HepG2 (cell line): ENCODE results near the gene PDZD11. TPM values are rescaled to one million over a fixed set of nuclear protein-coding genes. Genes with fewer than 3 reads are reported as not detected.
A peak's percentile ranks its signal among the peaks of the same experiment; 100 is the strongest.

ENCODE experiments used
- ARNTL ChIP-seq: sonication (generic); formaldehyde crosslinking; IDR thresholded peaks from 2 replicates; pipeline ENCODE4 v1.4.0; 2020; ENCODE audit warnings: mild to moderate bottlenecking, missing genetic modification reagents
- ASH2L ChIP-seq: fragments of 300-600, 200-600 bp; sonication (generic); IDR thresholded peaks from 2 replicates; pipeline ENCODE4 v1.7.0; 2017; ENCODE audit warnings: low read depth, mild to moderate bottlenecking, moderate library complexity, mixed read lengths, low read length; ENCODE audit not compliant: insufficient read length
- KLF6 ChIP-seq: IDR thresholded peaks from 2 replicates; pipeline ENCODE4 v1.8.0; 2016; ENCODE audit warnings: missing biosample characterization, missing genetic modification reagents
- KMT2B ChIP-seq: IDR thresholded peaks from 2 replicates; pipeline ENCODE4 v1.6.1; 2016; ENCODE audit warnings: missing genetic modification reagents, missing compliant biosample characterization
- MAFG ChIP-seq: sonication (generic); formaldehyde crosslinking; IDR thresholded peaks from 2 replicates; pipeline ENCODE4 v1.5.1; 2020; ENCODE audit warnings: mild to moderate bottlenecking, missing genetic modification reagents
- NFKB2 ChIP-seq: sonication (generic); formaldehyde crosslinking; IDR thresholded peaks from 2 replicates; pipeline ENCODE4 v1.4.0; 2020; ENCODE audit warnings: missing genetic modification reagents, borderline replicate concordance
- TAF1 ChIP-seq: sonication (generic); formaldehyde crosslinking; IDR thresholded peaks from 2 replicates; pipeline ENCODE4 v1.4.0; 2020; ENCODE audit warnings: missing genetic modification reagents
- ZBTB25 ChIP-seq: IDR thresholded peaks from 2 replicates; pipeline ENCODE4 v1.6.1; 2018; ENCODE audit warnings: missing genetic modification reagents
- ZNF101 ChIP-seq: sonication (generic); formaldehyde crosslinking; IDR thresholded peaks from 2 replicates; pipeline ENCODE4 v1.4.0; 2020; ENCODE audit warnings: mild to moderate bottlenecking, low read depth, missing genetic modification reagents, borderline replicate concordance
- ZNF251 ChIP-seq: sonication (generic); formaldehyde crosslinking; IDR thresholded peaks from 2 replicates; pipeline ENCODE4 v1.9.0; 2021; ENCODE audit warnings: mild to moderate bottlenecking, missing genetic modification reagents
- ZNF333 ChIP-seq: sonication (generic); formaldehyde crosslinking; IDR thresholded peaks from 2 replicates; pipeline ENCODE4 v1.4.0; 2020; ENCODE audit warnings: mild to moderate bottlenecking, missing genetic modification reagents, borderline replicate concordance
- ZNF34 ChIP-seq: sonication (generic); formaldehyde crosslinking; IDR thresholded peaks from 2 replicates; pipeline ENCODE4 v1.4.0; 2020; ENCODE audit warnings: mild to moderate bottlenecking, missing genetic modification reagents, borderline replicate concordance
- ZNF354B ChIP-seq: sonication (generic); formaldehyde crosslinking; IDR thresholded peaks from 2 replicates; pipeline ENCODE4 v1.8.0; 2022; ENCODE audit warnings: mild to moderate bottlenecking, missing genetic modification reagents
- ZNF713 ChIP-seq: sonication (generic); formaldehyde crosslinking; IDR thresholded peaks from 2 replicates; pipeline ENCODE4 v1.4.0; 2020; ENCODE audit warnings: mild to moderate bottlenecking, missing genetic modification reagents
- polyA plus RNA-seq, 8 experiments: library from polyadenylated mRNA; depleted of rRNA in 3 of 8; stranded (reverse) in 7 of 8; unstranded in 1 of 8; fragments of >200 nt; fragmentation: Illumina TruSeq in 4 of 8; extraction: Trizol in 4 of 8; gene quantifications; 2 replicates each; pipeline versions ENCODE4 v1.2.1 to v1.2.3, GENCODE V29; 2011 to 2016; ENCODE audit warnings: low read depth in 4 of 8, missing spikeins in 1 of 8, mixed read lengths in 1 of 8; ENCODE audit not compliant: insufficient read depth in 1 of 8
- total RNA-seq, 5 experiments: library from RNA; depleted of rRNA; stranded (reverse); fragments of >200 nt; fragmentation: Illumina TruSeq; extraction: Trizol; gene quantifications; 2 replicates each; pipeline ENCODE4 v1.2.3, GENCODE V29; 2016; ENCODE audit warnings: low read depth in 1 of 5
- TF ChIP-seq, protein P1 (sequence below): sonication (generic); formaldehyde crosslinking; IDR thresholded peaks from 2 replicates; pipeline ENCODE4 v1.4.0; 2020; ENCODE audit warnings: missing genetic modification reagents
- TF ChIP-seq, protein P2 (sequence below): IDR thresholded peaks from 2 replicates; pipeline ENCODE4 v1.4.0; 2020; ENCODE audit warnings: mild to moderate bottlenecking, missing genetic modification reagents
- TF ChIP-seq, protein P3 (sequence below): IDR thresholded peaks from 2 replicates; pipeline ENCODE4 v1.6.1; 2016; ENCODE audit warnings: low read depth, missing genetic modification reagents, missing compliant biosample characterization

PDZD11 gene
- total and polyA plus RNA-seq, 2 of the 13 experiments (the other 11 are each of a cell fraction or from before 2014, with no cell fraction given) = 29.1 to 47.0 TPM

DNA sequence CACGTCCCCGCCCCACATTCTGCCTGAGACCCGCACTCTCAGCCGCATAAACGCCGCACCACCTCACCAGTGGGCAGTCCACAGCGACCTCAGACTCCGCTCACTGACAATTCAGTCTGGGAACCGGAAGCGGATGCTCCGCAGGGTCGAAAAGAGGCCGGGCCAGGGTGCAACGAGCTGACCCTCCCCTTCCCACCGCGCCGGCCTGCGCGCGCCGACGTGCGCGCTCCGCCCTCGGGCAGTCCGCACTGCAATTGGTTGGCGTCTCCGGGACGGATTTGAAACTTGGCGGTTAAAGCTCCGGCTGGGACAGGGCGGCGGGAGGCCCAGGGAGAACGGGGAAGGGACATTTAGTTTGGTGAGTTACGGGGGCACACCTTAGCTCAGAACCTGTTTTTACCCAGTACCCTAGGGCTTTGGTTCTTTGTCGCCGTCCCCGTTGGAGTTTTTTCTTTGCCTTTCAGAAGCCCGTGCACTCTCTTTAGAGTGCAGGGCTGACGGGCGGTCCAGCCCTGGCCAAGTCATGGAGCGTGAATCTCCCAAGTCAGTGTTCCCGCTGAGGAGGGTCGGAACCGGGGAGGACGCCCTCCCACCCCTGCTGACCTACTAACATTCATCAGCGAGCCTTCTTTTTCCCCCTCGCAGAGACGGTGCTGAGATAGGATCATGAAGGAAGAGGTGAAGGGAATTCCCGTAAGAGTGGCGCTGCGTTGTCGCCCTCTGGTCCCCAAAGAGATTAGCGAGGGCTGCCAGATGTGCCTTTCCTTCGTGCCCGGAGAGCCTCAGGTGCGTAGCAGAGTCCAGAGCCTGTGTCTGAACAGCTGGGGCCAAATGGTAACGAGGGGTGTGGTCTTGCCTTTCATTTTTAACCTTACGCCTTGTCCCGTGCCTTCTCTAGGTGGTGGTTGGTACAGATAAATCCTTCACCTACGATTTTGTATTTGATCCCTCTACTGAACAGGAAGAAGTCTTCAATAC, at the start of gene PDZD11, which contains the start of gene KIF4A (continued):
- TF ChIP-seq, protein P1, sequence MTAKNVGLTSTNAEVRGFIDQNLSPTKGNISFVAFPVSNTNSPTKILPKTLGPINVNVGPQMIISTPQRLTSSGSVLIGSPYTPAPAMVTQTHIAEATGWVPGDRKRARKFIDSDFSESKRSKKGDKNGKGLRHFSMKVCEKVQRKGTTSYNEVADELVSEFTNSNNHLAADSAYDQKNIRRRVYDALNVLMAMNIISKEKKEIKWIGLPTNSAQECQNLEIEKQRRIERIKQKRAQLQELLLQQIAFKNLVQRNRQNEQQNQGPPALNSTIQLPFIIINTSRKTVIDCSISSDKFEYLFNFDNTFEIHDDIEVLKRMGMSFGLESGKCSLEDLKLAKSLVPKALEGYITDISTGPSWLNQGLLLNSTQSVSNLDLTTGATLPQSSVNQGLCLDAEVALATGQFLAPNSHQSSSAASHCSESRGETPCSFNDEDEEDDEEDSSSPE = peak; percentile 96
- TF ChIP-seq KMT2B (CRISPR knock-in tag) (0 out of 2 replicates have a peak, but pooled peaks have one; percentile 60), ZNF354B (CRISPR knock-in tag) (no peak), ZNF101 (CRISPR knock-in tag) (no peak), ZNF34 (CRISPR knock-in tag) (no peak), ASH2L (no peak), NFKB2 (CRISPR knock-in tag) (peak; percentile 28; the same call in 1 of the 2 replicates), ARNTL (CRISPR knock-in tag) (no peak), ZNF333 (CRISPR knock-in tag) (no peak), ZNF713 (CRISPR knock-in tag) (no peak), KLF6 (CRISPR knock-in tag) (no peak), ZBTB25 (CRISPR knock-in tag) (no peak), MAFG (CRISPR knock-in tag) (no peak), ZNF251 (CRISPR knock-in tag) (no peak), TAF1 (CRISPR knock-in tag) (peak; percentile 64; the same call in 1 of the 2 replicates)
- TF ChIP-seq, protein P2, sequence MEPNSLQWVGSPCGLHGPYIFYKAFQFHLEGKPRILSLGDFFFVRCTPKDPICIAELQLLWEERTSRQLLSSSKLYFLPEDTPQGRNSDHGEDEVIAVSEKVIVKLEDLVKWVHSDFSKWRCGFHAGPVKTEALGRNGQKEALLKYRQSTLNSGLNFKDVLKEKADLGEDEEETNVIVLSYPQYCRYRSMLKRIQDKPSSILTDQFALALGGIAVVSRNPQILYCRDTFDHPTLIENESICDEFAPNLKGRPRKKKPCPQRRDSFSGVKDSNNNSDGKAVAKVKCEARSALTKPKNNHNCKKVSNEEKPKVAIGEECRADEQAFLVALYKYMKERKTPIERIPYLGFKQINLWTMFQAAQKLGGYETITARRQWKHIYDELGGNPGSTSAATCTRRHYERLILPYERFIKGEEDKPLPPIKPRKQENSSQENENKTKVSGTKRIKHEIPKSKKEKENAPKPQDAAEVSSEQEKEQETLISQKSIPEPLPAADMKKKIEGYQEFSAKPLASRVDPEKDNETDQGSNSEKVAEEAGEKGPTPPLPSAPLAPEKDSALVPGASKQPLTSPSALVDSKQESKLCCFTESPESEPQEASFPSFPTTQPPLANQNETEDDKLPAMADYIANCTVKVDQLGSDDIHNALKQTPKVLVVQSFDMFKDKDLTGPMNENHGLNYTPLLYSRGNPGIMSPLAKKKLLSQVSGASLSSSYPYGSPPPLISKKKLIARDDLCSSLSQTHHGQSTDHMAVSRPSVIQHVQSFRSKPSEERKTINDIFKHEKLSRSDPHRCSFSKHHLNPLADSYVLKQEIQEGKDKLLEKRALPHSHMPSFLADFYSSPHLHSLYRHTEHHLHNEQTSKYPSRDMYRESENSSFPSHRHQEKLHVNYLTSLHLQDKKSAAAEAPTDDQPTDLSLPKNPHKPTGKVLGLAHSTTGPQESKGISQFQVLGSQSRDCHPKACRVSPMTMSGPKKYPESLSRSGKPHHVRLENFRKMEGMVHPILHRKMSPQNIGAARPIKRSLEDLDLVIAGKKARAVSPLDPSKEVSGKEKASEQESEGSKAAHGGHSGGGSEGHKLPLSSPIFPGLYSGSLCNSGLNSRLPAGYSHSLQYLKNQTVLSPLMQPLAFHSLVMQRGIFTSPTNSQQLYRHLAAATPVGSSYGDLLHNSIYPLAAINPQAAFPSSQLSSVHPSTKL (CRISPR knock-in tag) = no peak
- TF ChIP-seq, protein P3, sequence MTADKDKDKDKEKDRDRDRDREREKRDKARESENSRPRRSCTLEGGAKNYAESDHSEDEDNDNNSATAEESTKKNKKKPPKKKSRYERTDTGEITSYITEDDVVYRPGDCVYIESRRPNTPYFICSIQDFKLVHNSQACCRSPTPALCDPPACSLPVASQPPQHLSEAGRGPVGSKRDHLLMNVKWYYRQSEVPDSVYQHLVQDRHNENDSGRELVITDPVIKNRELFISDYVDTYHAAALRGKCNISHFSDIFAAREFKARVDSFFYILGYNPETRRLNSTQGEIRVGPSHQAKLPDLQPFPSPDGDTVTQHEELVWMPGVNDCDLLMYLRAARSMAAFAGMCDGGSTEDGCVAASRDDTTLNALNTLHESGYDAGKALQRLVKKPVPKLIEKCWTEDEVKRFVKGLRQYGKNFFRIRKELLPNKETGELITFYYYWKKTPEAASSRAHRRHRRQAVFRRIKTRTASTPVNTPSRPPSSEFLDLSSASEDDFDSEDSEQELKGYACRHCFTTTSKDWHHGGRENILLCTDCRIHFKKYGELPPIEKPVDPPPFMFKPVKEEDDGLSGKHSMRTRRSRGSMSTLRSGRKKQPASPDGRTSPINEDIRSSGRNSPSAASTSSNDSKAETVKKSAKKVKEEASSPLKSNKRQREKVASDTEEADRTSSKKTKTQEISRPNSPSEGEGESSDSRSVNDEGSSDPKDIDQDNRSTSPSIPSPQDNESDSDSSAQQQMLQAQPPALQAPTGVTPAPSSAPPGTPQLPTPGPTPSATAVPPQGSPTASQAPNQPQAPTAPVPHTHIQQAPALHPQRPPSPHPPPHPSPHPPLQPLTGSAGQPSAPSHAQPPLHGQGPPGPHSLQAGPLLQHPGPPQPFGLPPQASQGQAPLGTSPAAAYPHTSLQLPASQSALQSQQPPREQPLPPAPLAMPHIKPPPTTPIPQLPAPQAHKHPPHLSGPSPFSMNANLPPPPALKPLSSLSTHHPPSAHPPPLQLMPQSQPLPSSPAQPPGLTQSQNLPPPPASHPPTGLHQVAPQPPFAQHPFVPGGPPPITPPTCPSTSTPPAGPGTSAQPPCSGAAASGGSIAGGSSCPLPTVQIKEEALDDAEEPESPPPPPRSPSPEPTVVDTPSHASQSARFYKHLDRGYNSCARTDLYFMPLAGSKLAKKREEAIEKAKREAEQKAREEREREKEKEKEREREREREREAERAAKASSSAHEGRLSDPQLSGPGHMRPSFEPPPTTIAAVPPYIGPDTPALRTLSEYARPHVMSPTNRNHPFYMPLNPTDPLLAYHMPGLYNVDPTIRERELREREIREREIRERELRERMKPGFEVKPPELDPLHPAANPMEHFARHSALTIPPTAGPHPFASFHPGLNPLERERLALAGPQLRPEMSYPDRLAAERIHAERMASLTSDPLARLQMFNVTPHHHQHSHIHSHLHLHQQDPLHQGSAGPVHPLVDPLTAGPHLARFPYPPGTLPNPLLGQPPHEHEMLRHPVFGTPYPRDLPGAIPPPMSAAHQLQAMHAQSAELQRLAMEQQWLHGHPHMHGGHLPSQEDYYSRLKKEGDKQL = no peak
